B cell (primary cell): ENCODE results near the gene EFNA3.

Source experiments
- CTCF ChIP-seq: fragments of 200-600 bp; IDR thresholded peaks from one replicate; pipeline ENCODE4 v1.8.0; 2022; ENCODE audit warnings: antibody characterized with exemption, mild to moderate bottlenecking
- EZH2 ChIP-seq: IDR thresholded peaks from 2 replicates; pipeline ENCODE4 v1.6.1; 2012; ENCODE audit warnings: borderline replicate concordance, low read depth, mild to moderate bottlenecking, moderate library complexity, low read length; ENCODE audit not compliant: insufficient read depth, poor library complexity, severe bottlenecking

GRCh38 chr1:155134880-155135414 lies 56.3 kb downstream of the EFNA3 start:
- TF ChIP-seq CTCF = no peak
- no peak for TF ChIP-seq EZH2
